ENCODE data around the gene NTRK1.

The NTRK1 gene

DNA sequence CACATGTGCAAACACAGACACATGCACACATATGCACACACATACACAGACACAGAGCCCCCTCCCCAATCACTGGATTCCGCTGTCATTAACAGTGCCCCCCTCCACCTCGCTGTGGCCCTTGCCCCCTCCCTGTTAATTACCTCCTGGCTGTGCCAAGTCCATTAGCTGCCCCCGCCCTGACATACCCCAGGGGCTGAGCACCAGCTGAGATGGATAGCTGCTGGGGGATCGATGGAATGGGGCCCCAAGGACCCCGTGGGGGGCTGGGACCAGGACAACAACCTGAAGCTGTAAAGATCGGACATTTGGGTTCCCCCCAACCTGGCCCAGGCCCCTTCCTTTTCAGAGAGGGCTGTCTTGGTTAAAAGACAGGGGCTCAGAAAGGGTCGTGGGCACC is 23.3 kb downstream of the NTRK1 start:
- H3K27ac ChIP-seq (ENCODE audit: low read depth, low read length, poor library complexity, severe bottlenecking) = no peak overlapping the region
- no peaks in the 10 kb centered on the region for H3K9me2 ChIP-seq (ENCODE audit: low read depth, low read length)
- H3K79me2 ChIP-seq (ENCODE audit: insufficient read depth, low read length) = no peaks in the 10 kb centered on the region
- H3K9me3 ChIP-seq (ENCODE audit: low read length) = no peaks in the 10 kb centered on the region
- no peak overlapping the region for H3K9ac ChIP-seq (ENCODE audit: low read length)
- no peak overlapping the region for H2AFZ ChIP-seq (ENCODE audit: low read length)
- no peaks in the 10 kb centered on the region for H3K36me3 ChIP-seq (ENCODE audit: insufficient read depth, low read length)
- no peak overlapping the region for H3K4me2 ChIP-seq (ENCODE audit: low read length)
- 0 out of 2 replicates have a peak, but pooled peaks cover 7% of the 10 kb centered on the region for H3K27me3 ChIP-seq (ENCODE audit: insufficient read depth, low read length)
- no peak overlapping the region for H3K4me3 ChIP-seq (ENCODE audit: low read depth, low read length, poor library complexity, severe bottlenecking)
- TF ChIP-seq, protein P1, sequence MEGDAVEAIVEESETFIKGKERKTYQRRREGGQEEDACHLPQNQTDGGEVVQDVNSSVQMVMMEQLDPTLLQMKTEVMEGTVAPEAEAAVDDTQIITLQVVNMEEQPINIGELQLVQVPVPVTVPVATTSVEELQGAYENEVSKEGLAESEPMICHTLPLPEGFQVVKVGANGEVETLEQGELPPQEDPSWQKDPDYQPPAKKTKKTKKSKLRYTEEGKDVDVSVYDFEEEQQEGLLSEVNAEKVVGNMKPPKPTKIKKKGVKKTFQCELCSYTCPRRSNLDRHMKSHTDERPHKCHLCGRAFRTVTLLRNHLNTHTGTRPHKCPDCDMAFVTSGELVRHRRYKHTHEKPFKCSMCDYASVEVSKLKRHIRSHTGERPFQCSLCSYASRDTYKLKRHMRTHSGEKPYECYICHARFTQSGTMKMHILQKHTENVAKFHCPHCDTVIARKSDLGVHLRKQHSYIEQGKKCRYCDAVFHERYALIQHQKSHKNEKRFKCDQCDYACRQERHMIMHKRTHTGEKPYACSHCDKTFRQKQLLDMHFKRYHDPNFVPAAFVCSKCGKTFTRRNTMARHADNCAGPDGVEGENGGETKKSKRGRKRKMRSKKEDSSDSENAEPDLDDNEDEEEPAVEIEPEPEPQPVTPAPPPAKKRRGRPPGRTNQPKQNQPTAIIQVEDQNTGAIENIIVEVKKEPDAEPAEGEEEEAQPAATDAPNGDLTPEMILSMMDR (IDR thresholded peaks at IDR 0.05; ENCODE audit: low read length) = no peak
- no peaks in the 10 kb centered on the region for H4K20me1 ChIP-seq (ENCODE audit: insufficient read depth, low read length)
- no peaks in the 10 kb centered on the region for H3K4me1 ChIP-seq (ENCODE audit: insufficient read depth, low read length, severe bottlenecking)
- no peaks in the 10 kb centered on the region for H3F3A ChIP-seq (ENCODE audit: insufficient read depth, low read length)

DNA sequence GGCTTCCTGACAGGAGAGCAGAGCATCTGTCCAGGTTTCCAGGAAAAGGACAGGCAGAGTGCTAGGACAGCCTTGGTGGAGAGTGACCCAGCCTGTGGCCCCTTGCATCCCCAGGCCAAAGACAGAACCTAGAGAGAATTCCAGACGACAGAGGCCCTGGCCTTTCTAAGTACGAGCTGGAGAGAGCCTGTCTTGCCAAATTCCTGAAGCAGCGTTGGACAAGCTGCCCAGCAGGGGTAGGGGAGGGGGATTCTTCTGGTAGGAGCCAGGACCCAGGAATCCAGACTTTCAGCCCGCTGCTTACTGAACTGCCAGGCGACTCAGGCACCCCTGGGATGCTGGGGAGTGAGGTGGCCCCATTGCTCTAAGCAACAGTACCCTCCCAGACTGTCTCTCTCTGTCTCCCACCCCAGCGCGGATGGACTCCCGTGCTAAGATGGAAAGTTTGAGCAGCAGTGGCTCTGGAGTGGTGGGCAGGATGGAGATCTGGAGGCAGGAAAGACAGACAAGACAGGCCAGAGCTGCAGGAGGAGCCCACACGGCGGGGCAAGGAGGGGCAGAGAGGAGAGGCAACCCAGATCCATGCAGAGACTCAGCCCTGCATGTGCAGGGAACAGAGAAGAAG is 24.0 kb downstream of the NTRK1 start:
- Histone ChIP-seq H3K4me1 (ENCODE audit: insufficient read depth, low read length, severe bottlenecking) (no peaks in the 10 kb centered on the region), H3F3A (ENCODE audit: insufficient read depth, low read length) (no peaks in the 10 kb centered on the region), H3K9me3 (ENCODE audit: low read length) (no peaks in the 10 kb centered on the region), H3K79me2 (ENCODE audit: insufficient read depth, low read length) (no peaks in the 10 kb centered on the region), H3K36me3 (ENCODE audit: insufficient read depth, low read length) (no peaks in the 10 kb centered on the region), H3K4me2 (ENCODE audit: low read length) (no peak overlapping the region), H3K9me2 (ENCODE audit: low read depth, low read length) (no peaks in the 10 kb centered on the region), H2AFZ (ENCODE audit: low read length) (no peak overlapping the region), H3K4me3 (ENCODE audit: low read depth, low read length, poor library complexity, severe bottlenecking) (no peak overlapping the region), H3K27ac (ENCODE audit: low read depth, low read length, poor library complexity, severe bottlenecking) (no peak overlapping the region), H4K20me1 (ENCODE audit: insufficient read depth, low read length) (no peaks in the 10 kb centered on the region), H3K27me3 (ENCODE audit: insufficient read depth, low read length) (0 out of 2 replicates have a peak, but pooled peaks cover 7% of the 10 kb centered on the region), H3K9ac (ENCODE audit: low read length) (no peak overlapping the region)
- TF ChIP-seq EZH2 (IDR thresholded peaks at IDR 0.05; ENCODE audit: borderline replicate concordance, low read length) = no peak
- TF ChIP-seq, protein P1 (IDR thresholded peaks at IDR 0.05; ENCODE audit: low read length) = no peak

DNA sequence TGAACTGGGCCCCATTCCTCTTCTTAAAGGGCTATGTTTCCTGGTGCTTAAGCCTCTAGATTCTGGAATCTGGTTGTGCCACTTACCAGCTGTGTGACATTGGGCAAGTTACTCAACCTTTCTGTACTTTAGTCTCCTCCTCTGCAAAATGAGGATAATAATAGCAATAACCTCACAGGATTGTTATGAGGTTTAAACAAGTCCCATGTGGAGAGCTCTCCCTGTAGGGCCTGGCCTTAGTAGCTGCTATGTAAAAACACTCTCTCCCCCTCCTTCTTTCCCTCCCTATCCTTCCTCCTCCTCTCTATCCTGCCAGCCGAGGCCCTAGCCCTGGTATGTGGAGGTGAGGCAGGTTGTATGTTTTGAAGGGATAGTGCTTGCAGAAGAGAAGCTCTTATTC is 24.6 kb downstream of the NTRK1 start:
- no peak overlapping the region for H3K4me2 ChIP-seq (ENCODE audit: low read length)
- H3K9ac ChIP-seq (ENCODE audit: low read length) = no peak overlapping the region
- no peak for TF ChIP-seq EZH2 (IDR thresholded peaks at IDR 0.05; ENCODE audit: borderline replicate concordance, low read length)
- TF ChIP-seq, protein P1 (IDR thresholded peaks at IDR 0.05; ENCODE audit: low read length) = no peak
- no peaks in the 10 kb centered on the region for H3F3A ChIP-seq (ENCODE audit: insufficient read depth, low read length)
- H2AFZ ChIP-seq (ENCODE audit: low read length) = no peak overlapping the region
- no peaks in the 10 kb centered on the region for H3K4me1 ChIP-seq (ENCODE audit: insufficient read depth, low read length, severe bottlenecking)
- no peak overlapping the region for H3K27ac ChIP-seq (ENCODE audit: low read depth, low read length, poor library complexity, severe bottlenecking)
- no peaks in the 10 kb centered on the region for H4K20me1 ChIP-seq (ENCODE audit: insufficient read depth, low read length)
- H3K27me3 ChIP-seq (ENCODE audit: insufficient read depth, low read length) = 0 out of 2 replicates have a peak, but pooled peaks cover 7% of the 10 kb centered on the region
- no peaks in the 10 kb centered on the region for H3K36me3 ChIP-seq (ENCODE audit: insufficient read depth, low read length)
- no peaks in the 10 kb centered on the region for H3K79me2 ChIP-seq (ENCODE audit: insufficient read depth, low read length)
- H3K9me3 ChIP-seq (ENCODE audit: low read length) = no peaks in the 10 kb centered on the region
- H3K4me3 ChIP-seq (ENCODE audit: low read depth, low read length, poor library complexity, severe bottlenecking) = no peak overlapping the region
- no peaks in the 10 kb centered on the region for H3K9me2 ChIP-seq (ENCODE audit: low read depth, low read length)
